ENCODE results near the gene CAB39.

CAB39 gene

DNA sequence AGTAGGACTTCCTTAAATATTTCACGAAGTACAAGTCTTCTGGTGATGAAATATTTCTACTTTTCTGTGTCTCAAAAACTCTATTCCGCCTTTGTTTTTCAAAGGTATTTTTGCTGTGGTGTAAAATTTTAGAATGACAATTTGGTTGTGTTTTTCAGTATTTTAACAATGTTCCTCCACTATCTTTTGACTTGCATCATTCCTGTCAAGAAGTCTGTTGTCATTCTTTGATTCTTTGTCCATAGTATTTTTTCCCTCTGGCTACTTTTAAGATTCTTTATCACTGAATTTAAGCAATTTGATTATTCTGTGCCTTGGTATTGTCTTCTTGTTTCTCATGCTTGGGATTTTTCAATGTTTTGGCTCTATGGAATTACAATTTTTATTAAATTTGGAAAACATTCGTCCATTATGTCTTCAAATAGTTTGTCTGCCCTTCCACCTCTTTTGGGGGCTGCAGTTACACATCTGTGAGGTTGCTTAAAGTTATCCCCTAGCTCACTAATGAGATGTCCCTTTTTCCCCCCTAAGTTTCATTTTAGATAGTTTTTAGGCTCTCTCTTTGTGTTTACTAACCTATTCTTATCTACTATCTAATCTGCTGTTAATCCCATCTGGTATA, 76.0 kb downstream of the CAB39 start:
- DNase-seq: no peak

DNA sequence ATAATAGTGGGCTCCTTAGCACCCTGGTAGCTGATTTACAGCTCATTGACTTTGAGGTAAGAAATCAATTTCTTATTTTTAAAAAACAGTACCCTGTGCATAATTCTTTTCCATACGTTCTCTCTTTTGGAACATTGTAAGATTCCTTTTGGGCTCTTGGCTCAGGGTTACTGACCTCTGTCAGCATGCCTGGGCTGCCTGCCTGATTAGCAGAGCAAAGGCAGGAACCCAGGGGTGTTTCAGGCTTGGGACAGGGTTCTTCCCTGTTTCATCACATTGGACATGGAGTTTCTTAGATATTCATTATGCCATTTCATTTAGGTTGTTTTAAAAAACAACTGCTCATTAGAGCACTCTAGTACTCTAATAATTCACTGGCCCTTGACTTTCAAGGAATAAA, 78.3 kb downstream of the CAB39 start:
- no peak for DNase-seq

DNA sequence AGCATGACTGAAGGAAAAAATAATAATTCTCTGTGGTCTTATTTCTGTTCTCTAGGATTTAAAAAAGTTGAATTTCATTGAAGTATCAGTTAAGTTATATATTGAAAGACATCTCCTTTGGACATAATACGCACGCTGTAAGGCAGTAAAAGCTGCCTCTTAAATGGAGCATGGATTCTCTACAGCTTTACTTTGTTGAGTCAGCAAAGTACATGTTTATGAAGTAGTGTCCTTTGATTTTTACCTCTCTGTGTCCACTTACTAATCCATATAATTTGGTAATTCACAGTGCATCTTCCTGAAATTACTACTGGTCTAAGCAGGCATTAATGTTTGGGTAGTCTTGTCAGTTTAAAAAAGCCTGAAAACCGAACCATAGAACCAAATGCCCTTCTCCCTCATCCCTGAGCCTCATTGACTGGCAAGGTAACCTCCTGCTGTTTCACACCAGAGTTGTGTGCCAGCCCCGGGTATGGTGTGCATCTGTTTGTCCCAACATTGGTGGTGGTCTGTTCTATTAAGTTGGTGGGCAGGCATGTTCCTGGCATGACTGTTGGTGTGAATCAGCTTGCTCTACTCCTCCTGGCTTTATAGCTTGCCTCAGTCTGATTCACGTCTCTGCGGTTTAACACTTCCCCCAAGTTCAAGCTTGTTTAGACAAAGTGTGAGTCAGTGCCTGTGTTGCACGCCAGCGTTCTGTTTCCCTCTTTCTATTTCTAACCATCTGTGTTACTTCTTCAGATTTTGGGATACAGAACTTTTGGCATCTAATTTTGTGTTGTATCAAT, 81.1 kb downstream of the CAB39 start:
- DNase-seq: peak; percentile 92

DNA sequence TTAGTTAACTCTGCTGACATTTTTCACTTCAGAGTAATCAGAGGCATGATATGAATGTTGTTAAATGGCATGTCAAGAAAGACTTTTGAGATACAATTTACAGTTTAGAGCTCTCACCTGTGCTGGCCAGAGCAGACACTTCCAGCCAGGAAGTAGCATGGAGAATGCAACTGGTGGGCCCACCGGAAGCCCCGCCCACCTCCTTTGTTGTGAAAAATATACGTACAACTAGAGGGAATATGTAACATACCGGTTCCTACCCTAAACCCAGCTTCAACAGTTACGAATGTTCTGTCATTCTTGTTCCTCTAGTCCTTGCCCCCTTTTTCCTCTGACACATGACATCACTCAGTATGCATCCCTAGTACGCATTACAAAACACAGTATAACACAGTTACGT, 81.9 kb downstream of the CAB39 start:
- no peak for DNase-seq

DNA sequence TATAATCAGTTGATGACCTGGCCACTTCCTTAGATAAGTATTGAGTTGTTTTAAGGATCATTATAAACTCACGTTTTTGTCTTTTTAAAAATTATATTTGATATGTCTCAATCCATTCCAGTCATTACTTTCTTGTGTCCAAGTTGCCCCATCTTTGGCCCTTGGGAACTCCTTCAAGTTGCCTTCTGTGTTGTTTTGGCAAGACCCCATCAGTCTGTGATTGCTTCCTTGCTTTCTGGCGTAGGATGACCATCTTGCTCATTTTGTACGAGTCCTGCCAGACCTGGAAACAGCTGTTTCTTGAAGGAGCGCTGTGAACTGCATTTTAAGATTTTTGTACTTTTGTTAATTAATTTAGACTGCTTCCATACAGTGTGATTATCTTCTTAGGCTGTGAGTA, 83.2 kb downstream of the CAB39 start:
- no peak for DNase-seq

DNA sequence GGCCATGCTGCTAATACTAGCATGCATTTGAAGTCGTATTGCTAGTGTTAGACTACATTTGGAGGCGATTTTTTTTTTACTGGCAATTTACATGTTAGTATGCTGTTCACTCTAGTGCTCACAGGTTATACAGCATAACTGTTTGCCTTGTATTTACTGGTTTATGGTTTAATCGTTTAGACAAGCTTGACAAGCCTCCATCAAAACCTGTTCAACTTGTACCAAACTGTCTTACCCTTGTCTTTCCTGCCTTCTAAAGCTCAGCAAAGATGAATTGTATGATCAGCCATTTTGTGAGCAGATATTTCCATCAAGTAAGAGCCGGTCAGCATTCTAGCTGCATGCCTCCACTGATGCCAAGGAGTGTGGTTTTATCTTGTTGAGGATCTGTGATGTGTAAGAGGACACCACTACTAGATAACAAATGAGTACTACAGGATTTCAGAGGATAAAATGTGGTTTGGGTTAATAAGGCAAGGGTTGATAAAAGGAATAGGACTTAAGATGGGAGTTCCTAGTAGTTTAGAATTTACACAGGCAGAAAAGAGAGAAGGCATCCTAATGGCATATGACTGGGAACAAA, 83.7 kb downstream of the CAB39 start:
- peak; percentile 44 for DNase-seq

DNA sequence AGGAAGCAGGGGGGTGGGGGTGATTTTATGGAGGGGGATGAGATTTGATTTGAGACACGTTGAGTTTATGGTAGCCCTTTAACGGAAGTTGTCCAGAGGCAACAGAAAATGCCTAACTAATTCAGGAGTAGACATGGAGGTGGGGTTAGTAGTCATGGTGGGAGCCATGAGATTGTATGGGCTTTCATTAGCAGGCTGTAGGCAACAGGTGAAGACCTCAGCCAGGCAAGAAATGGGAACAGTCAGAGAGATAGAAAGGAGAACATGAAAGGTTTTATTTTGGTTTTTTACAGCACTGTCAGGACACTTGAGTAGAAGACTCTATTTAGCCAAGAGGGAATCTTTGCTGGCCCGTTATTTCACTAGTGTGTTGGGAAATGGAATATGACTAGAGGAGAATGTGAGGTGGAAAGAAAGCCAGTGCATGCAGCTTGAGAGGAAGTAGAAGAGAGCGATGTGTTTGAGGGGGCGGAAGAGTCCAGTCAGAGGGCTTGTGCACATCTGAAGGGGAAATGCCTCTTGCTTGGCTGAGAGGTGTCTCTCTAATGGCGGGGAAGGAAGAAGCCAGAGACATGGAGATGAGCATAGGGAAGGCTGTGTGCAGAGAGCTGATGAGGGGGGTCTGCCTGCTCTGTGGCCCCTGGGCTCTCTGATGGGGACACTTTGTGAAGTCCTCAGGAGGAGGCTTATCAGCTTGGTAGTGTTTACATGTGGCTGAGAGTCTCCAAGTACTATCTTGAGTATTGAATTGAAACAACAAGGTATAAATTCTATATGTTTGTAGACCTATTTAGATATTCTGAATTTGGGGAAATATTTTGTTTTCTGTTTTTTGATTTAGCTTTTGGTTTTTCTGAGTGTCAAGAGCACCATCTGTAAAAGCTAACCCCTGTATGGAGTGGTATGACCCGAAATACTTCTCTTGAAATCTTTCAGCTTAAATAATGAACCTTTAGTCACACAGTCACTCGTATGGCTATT, 85.2 kb downstream of the CAB39 start:
- DNase-seq: no peak

DNA sequence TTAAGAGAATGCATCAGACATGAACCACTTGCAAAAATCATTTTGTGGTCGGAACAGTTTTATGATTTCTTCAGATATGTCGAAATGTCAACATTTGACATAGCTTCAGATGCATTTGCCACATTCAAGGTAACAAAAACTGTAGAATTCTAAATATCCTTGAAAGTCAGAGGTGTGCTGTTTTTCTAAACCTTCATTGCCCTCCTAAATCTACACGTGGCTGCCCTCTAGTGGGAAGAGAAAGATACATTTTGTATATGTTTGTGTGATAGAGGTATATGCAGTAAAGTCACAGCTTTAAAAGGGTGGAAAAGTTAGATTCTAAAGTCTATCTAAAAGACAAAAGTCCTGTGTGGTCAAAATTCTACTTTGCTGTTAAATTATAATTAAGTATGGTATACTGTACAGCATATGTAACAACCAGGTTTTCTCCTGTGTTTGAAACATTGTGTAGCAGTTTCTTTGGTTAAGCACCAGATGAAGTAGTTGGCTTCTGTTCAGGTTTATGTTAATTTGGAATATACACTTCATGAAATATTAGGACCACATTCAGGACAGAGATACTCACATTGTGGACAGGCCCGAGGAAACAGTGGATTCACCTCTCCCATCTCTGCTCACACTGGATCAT, 86.2 kb downstream of the CAB39 start:
- DNase-seq: peak; percentile 57

DNA sequence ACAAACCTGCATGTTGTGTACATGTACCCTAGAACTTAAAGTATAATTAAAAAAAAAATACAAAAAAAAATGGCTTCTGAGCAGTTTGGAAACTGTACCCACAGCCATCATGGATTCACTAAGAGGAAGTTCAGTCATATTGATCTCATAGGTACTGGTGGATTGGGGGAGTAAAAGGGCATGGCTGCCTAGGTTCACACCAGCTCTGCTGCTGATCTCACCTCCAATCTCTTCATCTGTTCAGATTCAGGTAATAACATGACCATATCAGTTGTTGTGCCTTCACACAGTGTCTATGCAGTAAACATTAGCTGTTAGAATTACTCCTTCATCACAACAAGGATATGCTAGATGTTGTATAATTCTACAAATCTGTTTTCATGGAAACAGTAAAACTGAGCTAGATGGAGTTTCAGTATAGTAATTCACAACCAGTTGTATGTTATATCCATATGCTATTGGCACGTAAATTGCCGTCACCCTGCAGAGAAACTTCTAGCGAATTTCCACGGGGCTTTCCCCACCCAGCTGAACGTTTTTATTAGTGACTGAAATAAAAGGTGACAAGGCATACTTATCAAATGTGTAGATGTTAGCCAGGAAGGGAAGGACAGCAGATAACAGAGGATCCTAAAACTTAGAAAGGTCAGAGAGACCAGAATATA, 92.8 kb downstream of the CAB39 start:
- no peak for DNase-seq

DNA sequence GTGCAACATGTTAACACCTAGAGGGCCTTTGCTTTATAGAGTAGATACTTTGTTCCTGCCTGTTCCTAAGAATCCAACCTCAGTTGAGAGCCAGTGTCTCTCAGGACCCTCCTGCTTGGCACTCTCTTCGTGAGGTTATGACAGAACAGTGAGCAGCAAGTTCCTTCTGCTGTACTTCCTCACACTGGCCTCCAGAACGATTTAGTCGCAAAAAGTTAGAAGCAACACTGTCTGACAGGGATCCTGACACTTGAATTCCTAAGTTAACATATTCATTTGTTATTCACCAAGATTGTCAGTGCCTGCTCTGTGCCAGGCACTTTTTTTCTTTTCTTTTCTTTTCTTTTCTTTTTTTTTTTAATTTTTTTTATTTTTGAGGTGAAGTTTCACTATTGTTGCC, 95.1 kb downstream of the CAB39 start:
- DNase-seq: no peak

DNA sequence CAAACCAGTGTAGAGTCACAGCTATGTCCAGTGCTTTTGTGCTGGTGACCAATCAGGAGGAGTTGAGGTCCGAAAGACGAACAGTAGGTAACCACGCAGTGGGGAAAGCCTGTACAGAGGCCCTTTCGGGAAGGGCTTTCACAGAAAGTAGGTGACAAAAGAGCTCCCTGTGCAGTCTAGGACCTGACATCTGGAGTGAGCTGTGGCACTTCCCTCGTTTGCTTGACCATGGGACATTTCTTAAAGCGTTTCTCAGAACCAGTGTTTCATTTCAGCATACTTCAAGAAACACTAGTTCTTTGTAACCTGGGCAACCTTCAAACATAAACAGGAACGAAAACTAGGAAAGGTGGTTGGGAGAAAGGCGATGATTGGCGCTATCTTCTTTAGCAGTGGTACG, 96.4 kb downstream of the CAB39 start:
- no peak for DNase-seq

DNA sequence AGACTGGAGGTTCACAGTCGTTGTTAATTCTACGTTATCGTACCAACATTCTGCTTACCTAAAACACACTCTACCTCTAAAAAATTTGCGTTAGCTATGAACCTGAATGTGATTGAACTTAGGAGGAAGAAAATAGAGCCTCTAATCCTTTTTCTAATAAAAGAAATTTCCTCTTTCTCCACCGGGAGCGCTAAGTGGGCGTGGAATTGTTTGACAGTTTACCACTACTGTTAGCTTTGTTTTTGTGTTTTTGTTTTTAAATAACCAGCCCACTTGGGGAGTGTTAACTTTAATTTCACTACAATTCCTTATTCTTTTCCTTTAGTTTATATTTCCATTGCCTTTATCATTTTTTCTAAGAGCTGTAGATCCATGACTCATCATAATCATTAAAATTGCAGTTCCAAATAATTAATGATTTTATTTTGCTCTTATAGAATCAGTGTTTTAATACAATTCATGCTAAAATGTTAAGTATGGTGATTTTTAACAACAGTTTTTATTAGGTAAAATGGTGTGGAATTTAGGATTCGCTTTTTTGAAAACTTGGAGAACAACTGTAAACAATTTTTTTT, 97.1 kb downstream of the CAB39 start:
- no peak for DNase-seq

DNA sequence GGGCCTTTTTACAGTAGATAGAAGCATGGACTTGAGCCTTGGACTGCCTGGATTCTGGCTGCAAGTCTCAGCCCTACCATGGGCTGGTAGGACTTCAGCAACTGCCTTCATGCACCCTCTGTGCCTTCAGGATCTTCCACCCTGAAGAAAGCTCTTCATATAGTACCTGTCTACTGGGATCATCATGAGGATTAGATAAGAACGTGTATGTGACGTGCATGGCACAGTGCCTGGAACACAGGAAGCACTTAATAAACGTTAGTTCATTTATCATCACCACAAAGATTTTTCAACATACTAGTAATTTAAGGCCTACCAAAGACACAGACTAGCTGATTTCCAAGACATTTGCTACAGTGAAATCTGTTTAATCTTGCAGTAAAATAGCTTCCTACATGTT, 98.9 kb downstream of the CAB39 start:
- DNase-seq: no peak

DNA sequence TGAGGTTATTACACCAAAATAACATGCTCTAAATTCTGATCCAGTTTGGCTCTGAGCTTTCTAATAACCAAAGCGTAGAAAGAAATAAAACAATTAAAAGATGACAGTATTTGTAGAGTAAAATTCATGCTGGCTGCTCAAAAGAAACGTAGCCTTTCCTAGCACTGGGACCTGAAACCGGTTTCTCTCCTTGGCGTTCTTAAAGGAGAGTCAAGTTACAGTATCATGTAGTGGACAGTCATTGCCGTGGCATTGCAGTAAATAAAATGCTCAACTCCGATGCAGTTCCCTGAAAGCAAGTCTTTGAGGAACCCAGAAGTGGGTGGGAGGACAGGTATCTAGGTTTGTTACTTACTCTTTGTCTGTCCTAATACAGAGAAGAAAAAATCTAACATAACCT, 99.4 kb downstream of the CAB39 start:
- DNase-seq: no peak

DNA sequence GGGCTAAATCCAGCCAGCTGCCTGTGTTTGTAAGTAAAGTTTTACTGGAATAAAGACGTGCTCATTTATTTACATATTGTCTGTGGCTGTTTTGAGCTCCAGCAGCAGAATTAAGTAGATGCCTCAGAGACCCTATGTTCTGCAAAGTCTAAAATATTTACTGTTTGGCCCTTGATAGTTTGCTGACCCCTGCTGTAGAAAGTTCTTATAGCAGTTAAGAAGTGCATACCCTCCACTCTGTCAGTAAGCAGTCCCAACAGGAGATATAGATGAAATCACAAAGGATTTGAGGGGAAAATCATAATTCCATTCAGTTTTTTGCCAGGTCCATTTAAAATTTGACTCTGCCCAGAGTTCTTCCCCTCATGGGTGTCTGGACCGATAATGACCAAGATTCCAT, 102.0 kb downstream of the CAB39 start:
- DNase-seq: no peak

DNA sequence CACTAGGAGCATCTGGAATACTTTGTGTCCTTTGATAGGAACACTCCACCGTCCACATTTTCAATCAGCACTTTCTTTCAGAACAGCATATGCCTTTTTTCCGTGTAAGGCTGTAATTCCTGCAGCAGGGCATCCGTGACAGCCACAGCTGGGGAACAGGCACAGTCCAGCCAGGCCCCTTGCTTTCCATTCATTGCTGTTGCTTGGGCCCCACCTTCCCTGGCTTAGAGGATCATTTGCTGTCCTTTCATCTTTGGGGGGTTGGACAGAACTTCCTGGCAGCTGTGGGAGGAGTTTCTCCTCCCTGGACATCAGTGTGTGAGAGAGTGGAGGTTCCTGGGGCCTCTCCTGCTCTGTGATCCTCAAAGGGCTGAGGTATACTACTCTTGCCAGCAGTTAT, 102.4 kb downstream of the CAB39 start:
- DNase-seq: no peak

DNA sequence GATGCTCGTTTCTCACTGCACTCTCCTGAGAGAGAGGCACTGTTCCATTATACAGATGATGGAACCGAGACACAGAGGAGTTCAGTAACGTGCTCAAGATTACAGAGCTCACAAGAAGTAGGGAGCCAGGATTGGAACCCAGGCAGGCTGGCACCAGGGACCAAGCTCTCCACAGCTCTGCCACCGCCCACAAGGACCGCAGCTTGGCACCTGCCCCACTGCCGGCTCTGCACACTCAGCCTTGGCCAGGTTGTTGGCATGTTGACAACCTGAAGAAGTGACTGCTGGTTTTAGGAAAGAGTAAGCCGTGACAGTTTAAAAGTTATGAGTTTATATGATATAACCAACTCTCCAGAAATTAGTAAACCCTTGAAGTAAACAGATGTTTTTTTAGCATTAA, 104.1 kb downstream of the CAB39 start:
- DNase-seq: no peak

DNA sequence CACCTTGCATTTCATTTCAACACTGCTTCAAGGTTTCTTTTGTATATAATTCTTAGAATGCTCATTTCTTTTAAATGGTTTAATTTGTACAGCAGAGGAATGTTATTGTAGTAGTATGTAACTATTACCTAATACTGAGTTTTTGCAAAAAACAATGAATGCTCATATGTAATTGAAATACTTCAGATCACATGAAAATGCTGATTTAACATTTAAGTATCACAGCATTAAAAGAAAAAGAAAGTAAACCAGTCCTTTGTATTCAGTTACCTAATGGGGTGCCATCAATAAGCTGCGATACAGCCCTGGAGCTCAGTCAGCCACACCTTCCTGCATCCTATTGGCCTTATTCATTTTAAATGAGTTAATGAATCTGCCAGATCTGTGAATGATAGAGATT, 106.8 kb downstream of the CAB39 start:
- DNase-seq: no peak

DNA sequence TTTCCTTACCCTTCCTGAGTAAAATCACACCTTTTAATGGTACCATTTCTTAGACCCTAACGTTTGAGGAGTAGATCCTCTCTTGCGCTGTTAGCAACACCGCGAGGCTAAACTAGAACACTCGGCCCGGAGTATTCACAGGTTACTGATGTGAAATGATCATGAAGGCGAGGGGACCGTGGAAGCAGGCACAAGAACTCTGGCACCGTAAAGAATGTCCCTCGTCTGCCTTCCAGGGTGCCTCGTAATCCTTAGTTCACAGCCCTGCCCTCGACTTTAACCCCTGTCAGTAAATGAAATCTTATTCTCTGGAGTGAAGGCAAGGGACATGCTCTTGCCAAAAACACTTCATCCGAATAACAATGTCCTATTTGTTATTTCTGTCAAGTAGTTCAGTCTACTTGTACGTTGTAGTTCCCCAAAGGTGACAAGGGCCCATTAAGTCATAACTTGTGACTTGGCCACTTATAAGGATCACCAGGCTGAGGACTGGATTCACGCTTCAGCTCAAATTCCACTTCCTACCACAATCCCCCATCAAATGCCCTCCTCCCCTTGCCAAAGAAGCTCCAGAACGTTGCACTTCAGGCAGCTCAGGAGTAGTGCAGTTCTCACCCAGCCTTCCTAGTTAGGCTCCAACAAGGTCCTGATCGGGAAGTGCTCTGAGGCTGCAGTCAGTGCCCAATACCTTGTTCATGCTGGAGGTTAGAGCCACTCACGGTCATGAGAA, 108.8 kb downstream of the CAB39 start:
- DNase-seq: no peak

DNA sequence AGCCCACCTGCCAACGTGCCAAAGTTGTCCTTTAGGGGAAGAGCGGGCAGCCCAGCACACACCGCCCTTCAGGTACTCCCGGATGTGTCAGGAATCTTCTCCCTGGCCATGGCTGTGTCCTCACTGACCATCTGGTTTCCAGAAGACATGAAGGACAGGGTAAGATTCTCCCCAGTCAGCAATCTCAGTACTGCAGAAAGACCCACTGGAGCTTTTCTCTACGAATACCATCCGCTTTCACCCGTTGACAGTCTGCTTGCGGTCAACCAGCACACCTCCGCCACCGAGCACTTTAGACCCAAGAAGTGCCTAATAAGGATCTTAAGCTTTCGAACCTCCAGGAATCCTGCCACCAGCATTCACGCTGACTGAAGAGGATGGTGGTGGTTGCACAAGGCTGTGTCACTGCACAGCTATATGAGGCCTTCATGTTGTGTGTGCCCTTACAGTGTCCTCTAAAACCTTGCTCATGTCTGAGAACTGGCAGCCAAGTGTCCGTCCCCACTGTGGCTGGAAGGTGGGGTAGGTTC, 109.4 kb downstream of the CAB39 start:
- DNase-seq: no peak
